Osteocyte (in vitro differentiated cells): Measurements from ENCODE around the gene KCNIP4. TPM values are rescaled to one million over a fixed set of nuclear protein-coding genes. Genes with fewer than 3 reads are reported as not detected.
A peak's percentile ranks its signal among the peaks of the same experiment; 100 is the strongest.

Source experiments
- DNase-seq: peaks from one replicate; pipeline ENCODE4 v3.0.0; 2021; ENCODE audit warnings: mixed read lengths; ENCODE audit not compliant: unreplicated experiment; ENCODE audit errors: extremely low spot score
- H3K27ac Mint-ChIP-seq: one replicate; pipeline ENCODE4 v1.8.0; 2021; ENCODE audit warnings: mild to moderate bottlenecking, mixed read lengths; ENCODE audit not compliant: unreplicated experiment
- H3K27me3 Mint-ChIP-seq: one replicate; pipeline ENCODE4 v1.8.0; 2021; ENCODE audit warnings: mixed read lengths; ENCODE audit not compliant: unreplicated experiment
- H3K36me3 Mint-ChIP-seq: one replicate; pipeline ENCODE4 v1.8.0; 2021; ENCODE audit warnings: mixed read lengths; ENCODE audit not compliant: unreplicated experiment
- H3K4me1 Mint-ChIP-seq: one replicate; pipeline ENCODE4 v1.8.0; 2021; ENCODE audit warnings: mixed read lengths; ENCODE audit not compliant: unreplicated experiment
- H3K4me3 Mint-ChIP-seq: one replicate; pipeline ENCODE4 v1.8.0; 2021; ENCODE audit warnings: mild to moderate bottlenecking, moderate library complexity, mixed read lengths; ENCODE audit not compliant: unreplicated experiment
- H3K9me3 Mint-ChIP-seq: one replicate; pipeline ENCODE4 v1.8.0; 2021; ENCODE audit warnings: mixed read lengths; ENCODE audit not compliant: unreplicated experiment
- CTCF ChIP-seq: fragments of 200-600 bp; sonication (generic); IDR thresholded peaks from 2 replicates; pipeline ENCODE4 v1.5.0; 2021; ENCODE audit warnings: antibody characterized with exemption, mild to moderate bottlenecking, moderate library complexity
- total RNA-seq: library from RNA; stranded (reverse); gene quantifications from 2 replicates; pipeline ENCODE4 v1.2.1, GENCODE V29; 2021

The KCNIP4 gene
- total RNA-seq, 1 donor from 2014 or later, result 0.24 TPM

- Mint-ChIP-seq H3K36me3 (no peaks in the 10 kb centered on the region), H3K27me3 (no peaks in the 10 kb centered on the region), H3K4me1 (peaks cover 35% of the 10 kb centered on the region), H3K27ac (no peak overlapping the region), H3K9me3 (peaks cover 15% of the 10 kb centered on the region), H3K4me3 (no peak overlapping the region)
- no peak for DNase-seq
- no peak for TF ChIP-seq CTCF
Observed at GRCh38 chr4:21887481-21887880, 61.1 kb downstream of the KCNIP4 start.

- no peak for DNase-seq
- H3K27me3 Mint-ChIP-seq, result no peaks in the 10 kb centered on the region
- peak overlapping the region; percentile 51 for H3K27ac Mint-ChIP-seq
- no peaks in the 10 kb centered on the region for H3K36me3 Mint-ChIP-seq
- no peak for TF ChIP-seq CTCF
- H3K4me1 Mint-ChIP-seq, result peaks cover 41% of the 10 kb centered on the region
- peak overlapping the region; percentile 32 for H3K4me3 Mint-ChIP-seq
- H3K9me3 Mint-ChIP-seq, result peaks cover 15% of the 10 kb centered on the region
Observed at GRCh38 chr4:21885770-21886169, 62.8 kb downstream of the KCNIP4 start.

GRCh38 chr4:21885241-21885640 lies 63.3 kb downstream of the KCNIP4 start:
- no peak for DNase-seq
- TF ChIP-seq CTCF, result no peak
- peak overlapping the region; percentile 51 for H3K27ac Mint-ChIP-seq
- no peaks in the 10 kb centered on the region for H3K27me3 Mint-ChIP-seq
- H3K4me1 Mint-ChIP-seq, result peaks cover 41% of the 10 kb centered on the region
- no peaks in the 10 kb centered on the region for H3K36me3 Mint-ChIP-seq
- no peak overlapping the region for H3K4me3 Mint-ChIP-seq
- H3K9me3 Mint-ChIP-seq, result peaks cover 15% of the 10 kb centered on the region

GRCh38 chr4:21884615-21885014 lies 64.0 kb downstream of the KCNIP4 start:
- peak overlapping the region; percentile 27 for H3K27ac Mint-ChIP-seq
- no peak for DNase-seq
- H3K4me3 Mint-ChIP-seq, result no peak overlapping the region
- H3K9me3 Mint-ChIP-seq, result peaks cover 15% of the 10 kb centered on the region
- no peaks in the 10 kb centered on the region for H3K27me3 Mint-ChIP-seq
- peaks cover 41% of the 10 kb centered on the region for H3K4me1 Mint-ChIP-seq
- H3K36me3 Mint-ChIP-seq, result no peaks in the 10 kb centered on the region
- no peak for TF ChIP-seq CTCF

GRCh38 chr4:21882051-21882839 lies 66.3 kb downstream of the KCNIP4 start:
- Mint-ChIP-seq H3K4me1 (peaks cover 30% of the 10 kb centered on the region), H3K36me3 (no peaks in the 10 kb centered on the region), H3K27ac (peak overlapping the region; percentile 1), H3K27me3 (no peaks in the 10 kb centered on the region), H3K9me3 (peaks cover 6% of the 10 kb centered on the region), H3K4me3 (no peak overlapping the region)
- DNase-seq, result no peak
- no peak for TF ChIP-seq CTCF
